Measurements from ENCODE around the gene CDH22. TPM values are rescaled to one million over a fixed set of nuclear protein-coding genes. Genes with fewer than 3 reads are reported as not detected.

Gene CDH22
- total and polyA plus RNA-seq, 2 experiments from 2014 or later: 0.08 to 0.10 TPM

DNA sequence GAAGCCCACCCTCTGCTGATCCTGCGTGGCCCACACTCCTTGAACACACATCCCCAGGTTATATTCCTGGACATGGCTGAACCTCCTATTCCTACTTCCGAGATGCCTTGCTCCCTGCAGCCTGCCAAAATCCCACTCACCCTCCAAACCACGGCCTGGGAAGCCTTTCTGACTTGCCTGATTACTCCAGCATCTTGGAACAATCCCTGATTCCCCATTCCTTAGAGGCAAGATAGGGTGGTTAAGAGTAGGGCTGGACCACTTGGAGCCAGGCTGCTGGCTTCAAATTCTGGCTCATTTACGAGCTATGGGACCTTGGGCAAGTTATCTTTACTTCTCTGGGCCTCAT is 45.9 kb upstream of the CDH22 start:
- H3K4me2 ChIP-seq: no peak overlapping the region
- ATAC-seq: no peak
- no peak overlapping the region for H3K27ac Mint-ChIP-seq
- no peaks in the 10 kb centered on the region for H3K9me3 Mint-ChIP-seq
- no peak for DNase-seq (ENCODE audit: low spot score)
- H3K4me1 Mint-ChIP-seq: peaks cover 20% of the 10 kb centered on the region
- no peak overlapping the region for H3K4me3 Mint-ChIP-seq
- H3K4me3 ChIP-seq: no peak overlapping the region
- no peak overlapping the region for H2AFZ ChIP-seq
- no peaks in the 10 kb centered on the region for H4K20me1 ChIP-seq (replicated peaks; ENCODE audit: insufficient read depth)
- H3K36me3 ChIP-seq (ENCODE audit: insufficient read depth): no peaks in the 10 kb centered on the region
- no peaks in the 10 kb centered on the region for H3K27me3 ChIP-seq (ENCODE audit: insufficient read depth)
- H3K27ac ChIP-seq (ENCODE audit: low read depth): no peak overlapping the region
- peaks cover 24% of the 10 kb centered on the region for H3K27me3 Mint-ChIP-seq (ENCODE audit: insufficient read depth, low read depth, poor library complexity)
- H3K4me1 ChIP-seq (ENCODE audit: insufficient read depth): peaks cover 10% of the 10 kb centered on the region
- TF ChIP-seq POLR2AphosphoS5 (IDR thresholded peaks at IDR 0.05; ENCODE audit: low read depth): no peak
- TF ChIP-seq, protein P1, sequence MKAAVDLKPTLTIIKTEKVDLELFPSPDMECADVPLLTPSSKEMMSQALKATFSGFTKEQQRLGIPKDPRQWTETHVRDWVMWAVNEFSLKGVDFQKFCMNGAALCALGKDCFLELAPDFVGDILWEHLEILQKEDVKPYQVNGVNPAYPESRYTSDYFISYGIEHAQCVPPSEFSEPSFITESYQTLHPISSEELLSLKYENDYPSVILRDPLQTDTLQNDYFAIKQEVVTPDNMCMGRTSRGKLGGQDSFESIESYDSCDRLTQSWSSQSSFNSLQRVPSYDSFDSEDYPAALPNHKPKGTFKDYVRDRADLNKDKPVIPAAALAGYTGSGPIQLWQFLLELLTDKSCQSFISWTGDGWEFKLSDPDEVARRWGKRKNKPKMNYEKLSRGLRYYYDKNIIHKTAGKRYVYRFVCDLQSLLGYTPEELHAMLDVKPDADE (IDR thresholded peaks at IDR 0.05): no peak
- TF ChIP-seq, protein P2, sequence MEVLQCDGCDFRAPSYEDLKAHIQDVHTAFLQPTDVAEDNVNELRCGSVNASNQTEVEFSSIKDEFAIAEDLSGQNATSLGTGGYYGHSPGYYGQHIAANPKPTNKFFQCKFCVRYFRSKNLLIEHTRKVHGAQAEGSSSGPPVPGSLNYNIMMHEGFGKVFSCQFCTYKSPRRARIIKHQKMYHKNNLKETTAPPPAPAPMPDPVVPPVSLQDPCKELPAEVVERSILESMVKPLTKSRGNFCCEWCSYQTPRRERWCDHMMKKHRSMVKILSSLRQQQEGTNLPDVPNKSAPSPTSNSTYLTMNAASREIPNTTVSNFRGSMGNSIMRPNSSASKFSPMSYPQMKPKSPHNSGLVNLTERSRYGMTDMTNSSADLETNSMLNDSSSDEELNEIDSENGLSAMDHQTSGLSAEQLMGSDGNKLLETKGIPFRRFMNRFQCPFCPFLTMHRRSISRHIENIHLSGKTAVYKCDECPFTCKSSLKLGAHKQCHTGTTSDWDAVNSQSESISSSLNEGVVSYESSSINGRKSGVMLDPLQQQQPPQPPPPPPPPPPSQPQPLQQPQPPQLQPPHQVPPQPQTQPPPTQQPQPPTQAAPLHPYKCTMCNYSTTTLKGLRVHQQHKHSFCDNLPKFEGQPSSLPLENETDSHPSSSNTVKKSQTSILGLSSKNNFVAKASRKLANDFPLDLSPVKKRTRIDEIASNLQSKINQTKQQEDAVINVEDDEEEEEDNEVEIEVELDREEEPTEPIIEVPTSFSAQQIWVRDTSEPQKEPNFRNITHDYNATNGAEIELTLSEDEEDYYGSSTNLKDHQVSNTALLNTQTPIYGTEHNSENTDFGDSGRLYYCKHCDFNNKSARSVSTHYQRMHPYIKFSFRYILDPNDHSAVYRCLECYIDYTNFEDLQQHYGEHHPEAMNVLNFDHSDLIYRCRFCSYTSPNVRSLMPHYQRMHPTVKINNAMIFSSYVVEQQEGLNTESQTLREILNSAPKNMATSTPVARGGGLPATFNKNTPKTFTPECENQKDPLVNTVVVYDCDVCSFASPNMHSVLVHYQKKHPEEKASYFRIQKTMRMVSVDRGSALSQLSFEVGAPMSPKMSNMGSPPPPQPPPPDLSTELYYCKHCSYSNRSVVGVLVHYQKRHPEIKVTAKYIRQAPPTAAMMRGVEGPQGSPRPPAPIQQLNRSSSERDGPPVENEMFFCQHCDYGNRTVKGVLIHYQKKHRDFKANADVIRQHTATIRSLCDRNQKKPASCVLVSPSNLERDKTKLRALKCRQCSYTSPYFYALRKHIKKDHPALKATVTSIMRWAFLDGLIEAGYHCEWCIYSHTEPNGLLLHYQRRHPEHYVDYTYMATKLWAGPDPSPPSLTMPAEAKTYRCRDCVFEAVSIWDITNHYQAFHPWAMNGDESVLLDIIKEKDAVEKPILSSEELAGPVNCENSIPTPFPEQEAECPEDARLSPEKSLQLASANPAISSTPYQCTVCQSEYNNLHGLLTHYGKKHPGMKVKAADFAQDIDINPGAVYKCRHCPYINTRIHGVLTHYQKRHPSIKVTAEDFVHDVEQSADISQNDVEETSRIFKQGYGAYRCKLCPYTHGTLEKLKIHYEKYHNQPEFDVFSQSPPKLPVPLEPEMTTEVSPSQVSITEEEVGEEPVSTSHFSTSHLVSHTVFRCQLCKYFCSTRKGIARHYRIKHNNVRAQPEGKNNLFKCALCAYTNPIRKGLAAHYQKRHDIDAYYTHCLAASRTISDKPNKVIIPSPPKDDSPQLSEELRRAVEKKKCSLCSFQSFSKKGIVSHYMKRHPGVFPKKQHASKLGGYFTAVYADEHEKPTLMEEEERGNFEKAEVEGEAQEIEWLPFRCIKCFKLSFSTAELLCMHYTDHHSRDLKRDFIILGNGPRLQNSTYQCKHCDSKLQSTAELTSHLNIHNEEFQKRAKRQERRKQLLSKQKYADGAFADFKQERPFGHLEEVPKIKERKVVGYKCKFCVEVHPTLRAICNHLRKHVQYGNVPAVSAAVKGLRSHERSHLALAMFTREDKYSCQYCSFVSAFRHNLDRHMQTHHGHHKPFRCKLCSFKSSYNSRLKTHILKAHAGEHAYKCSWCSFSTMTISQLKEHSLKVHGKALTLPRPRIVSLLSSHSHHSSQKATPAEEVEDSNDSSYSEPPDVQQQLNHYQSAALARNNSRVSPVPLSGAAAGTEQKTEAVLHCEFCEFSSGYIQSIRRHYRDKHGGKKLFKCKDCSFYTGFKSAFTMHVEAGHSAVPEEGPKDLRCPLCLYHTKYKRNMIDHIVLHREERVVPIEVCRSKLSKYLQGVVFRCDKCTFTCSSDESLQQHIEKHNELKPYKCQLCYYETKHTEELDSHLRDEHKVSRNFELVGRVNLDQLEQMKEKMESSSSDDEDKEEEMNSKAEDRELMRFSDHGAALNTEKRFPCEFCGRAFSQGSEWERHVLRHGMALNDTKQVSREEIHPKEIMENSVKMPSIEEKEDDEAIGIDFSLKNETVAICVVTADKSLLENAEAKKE (CRISPR knock-in tag; IDR thresholded peaks at IDR 0.05): no peak
- TF ChIP-seq EZH2 (IDR thresholded peaks at IDR 0.05; ENCODE audit: low read depth, unreplicated experiment): no peak
- TF ChIP-seq EZH2phosphoT487 (IDR thresholded peaks at IDR 0.05; ENCODE audit: unreplicated experiment): no peak
- no peak for TF ChIP-seq STAT1 (IDR thresholded peaks at IDR 0.05; ENCODE audit: unreplicated experiment)
- no peak for TF ChIP-seq CREB1 (CRISPR knock-in tag; IDR thresholded peaks at IDR 0.05; ENCODE audit: low read depth)
- TF ChIP-seq, protein P3, sequence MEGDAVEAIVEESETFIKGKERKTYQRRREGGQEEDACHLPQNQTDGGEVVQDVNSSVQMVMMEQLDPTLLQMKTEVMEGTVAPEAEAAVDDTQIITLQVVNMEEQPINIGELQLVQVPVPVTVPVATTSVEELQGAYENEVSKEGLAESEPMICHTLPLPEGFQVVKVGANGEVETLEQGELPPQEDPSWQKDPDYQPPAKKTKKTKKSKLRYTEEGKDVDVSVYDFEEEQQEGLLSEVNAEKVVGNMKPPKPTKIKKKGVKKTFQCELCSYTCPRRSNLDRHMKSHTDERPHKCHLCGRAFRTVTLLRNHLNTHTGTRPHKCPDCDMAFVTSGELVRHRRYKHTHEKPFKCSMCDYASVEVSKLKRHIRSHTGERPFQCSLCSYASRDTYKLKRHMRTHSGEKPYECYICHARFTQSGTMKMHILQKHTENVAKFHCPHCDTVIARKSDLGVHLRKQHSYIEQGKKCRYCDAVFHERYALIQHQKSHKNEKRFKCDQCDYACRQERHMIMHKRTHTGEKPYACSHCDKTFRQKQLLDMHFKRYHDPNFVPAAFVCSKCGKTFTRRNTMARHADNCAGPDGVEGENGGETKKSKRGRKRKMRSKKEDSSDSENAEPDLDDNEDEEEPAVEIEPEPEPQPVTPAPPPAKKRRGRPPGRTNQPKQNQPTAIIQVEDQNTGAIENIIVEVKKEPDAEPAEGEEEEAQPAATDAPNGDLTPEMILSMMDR (conservative IDR thresholded peaks at IDR 0.05; ENCODE audit: low read depth in 2 of 2): no peak
- TF ChIP-seq, protein P4, sequence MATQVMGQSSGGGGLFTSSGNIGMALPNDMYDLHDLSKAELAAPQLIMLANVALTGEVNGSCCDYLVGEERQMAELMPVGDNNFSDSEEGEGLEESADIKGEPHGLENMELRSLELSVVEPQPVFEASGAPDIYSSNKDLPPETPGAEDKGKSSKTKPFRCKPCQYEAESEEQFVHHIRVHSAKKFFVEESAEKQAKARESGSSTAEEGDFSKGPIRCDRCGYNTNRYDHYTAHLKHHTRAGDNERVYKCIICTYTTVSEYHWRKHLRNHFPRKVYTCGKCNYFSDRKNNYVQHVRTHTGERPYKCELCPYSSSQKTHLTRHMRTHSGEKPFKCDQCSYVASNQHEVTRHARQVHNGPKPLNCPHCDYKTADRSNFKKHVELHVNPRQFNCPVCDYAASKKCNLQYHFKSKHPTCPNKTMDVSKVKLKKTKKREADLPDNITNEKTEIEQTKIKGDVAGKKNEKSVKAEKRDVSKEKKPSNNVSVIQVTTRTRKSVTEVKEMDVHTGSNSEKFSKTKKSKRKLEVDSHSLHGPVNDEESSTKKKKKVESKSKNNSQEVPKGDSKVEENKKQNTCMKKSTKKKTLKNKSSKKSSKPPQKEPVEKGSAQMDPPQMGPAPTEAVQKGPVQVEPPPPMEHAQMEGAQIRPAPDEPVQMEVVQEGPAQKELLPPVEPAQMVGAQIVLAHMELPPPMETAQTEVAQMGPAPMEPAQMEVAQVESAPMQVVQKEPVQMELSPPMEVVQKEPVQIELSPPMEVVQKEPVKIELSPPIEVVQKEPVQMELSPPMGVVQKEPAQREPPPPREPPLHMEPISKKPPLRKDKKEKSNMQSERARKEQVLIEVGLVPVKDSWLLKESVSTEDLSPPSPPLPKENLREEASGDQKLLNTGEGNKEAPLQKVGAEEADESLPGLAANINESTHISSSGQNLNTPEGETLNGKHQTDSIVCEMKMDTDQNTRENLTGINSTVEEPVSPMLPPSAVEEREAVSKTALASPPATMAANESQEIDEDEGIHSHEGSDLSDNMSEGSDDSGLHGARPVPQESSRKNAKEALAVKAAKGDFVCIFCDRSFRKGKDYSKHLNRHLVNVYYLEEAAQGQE (IDR thresholded peaks at IDR 0.05; ENCODE audit: unreplicated experiment): no peak
- H3K79me2 ChIP-seq (replicated peaks; ENCODE audit: insufficient read depth): no peaks in the 10 kb centered on the region
- H3K36me3 Mint-ChIP-seq (ENCODE audit: low read depth): peaks cover 20% of the 10 kb centered on the region
- H3K9me2 ChIP-seq (ENCODE audit: insufficient read depth): no peaks in the 10 kb centered on the region
- H3F3A ChIP-seq (replicated peaks; ENCODE audit: low read depth): no peaks in the 10 kb centered on the region

Measured in GM23338 (cell line).